Measurements from ENCODE around the gene WNK2. TPM values are rescaled to one million over a fixed set of nuclear protein-coding genes. Genes with fewer than 3 reads are reported as not detected.

Gene WNK2
- total RNA-seq, 1 donor from 2014 or later = 6.2 TPM

DNA sequence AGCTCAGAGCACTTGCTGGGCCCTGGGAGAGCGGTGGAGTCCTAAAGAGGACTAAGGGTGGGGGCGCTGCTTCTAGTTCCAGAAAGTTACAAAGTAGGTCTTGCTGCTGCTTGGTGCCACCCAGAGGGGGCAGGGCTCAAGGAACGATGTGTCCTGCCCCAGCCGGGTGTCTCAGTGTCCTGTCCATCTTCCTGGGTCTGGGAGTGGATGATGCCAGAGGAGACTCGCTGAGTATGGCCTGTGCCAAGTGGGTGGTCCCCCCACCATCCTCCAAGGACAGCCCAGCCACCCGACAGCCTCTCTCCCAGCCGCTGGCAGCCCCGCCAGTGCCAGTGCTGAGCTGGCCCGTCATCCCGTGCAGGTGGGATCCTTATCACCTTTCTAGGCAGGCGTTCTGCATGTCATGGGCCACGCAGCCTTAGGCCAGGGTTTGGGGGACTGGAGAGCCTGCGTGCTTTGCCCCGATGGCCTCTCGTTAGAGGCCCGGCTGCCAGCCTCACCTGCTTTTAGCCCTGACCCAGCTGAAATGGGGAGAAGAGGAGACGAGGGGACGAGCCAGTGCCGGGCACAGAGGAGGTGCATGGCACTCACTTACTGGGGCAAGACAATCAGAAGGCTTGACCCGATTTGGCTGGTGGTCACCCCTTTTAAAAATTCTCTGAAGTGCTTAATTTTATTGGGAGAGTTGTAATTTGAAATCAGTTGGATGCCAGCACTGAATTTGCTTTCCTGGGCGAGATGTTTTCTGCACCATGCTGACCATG, 5.6 kb downstream of the WNK2 start:
- H3K27me3 Mint-ChIP-seq (ENCODE audit: insufficient read depth, low read depth) = peaks cover 2% of the 10 kb centered on the region

DNA sequence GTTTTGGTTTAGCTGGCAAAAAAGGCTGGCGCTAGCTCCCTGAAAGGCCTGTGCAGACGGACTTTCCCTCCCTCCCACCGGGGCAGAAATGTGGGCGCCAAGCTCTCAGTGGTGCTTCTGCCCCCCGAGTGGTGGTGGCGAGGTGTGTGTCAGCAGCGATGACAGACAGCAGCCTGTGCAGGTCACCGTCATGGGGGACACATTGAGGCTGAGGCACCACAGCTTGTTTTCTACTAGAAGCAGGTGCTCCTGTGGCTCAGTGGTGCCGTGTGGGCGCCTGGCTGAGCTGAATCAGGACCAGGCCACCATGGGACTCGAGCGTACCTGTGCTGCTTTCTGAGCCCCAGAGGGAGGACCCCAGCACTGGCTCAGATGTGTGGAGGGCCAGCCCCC, 6.2 kb downstream of the WNK2 start:
- Histone ChIP-seq H3K27me3 (peaks cover 11% of the 10 kb centered on the region), H3K4me2 (no peak overlapping the region), H3K27ac (no peak overlapping the region), H4K20me1 (ENCODE audit: low read depth) (peaks cover 48% of the 10 kb centered on the region), H3K4me1 (peaks cover 16% of the 10 kb centered on the region), H3K79me2 (ENCODE audit: low read depth) (no peaks in the 10 kb centered on the region), H3K4me3 (no peak overlapping the region), H3K9me3 (ENCODE audit: low read depth) (no peaks in the 10 kb centered on the region), H3K9ac (no peak overlapping the region), H3K36me3 (no peaks in the 10 kb centered on the region), H2AFZ (replicated peaks) (no peak overlapping the region), H3F3A (ENCODE audit: low read depth) (no peaks in the 10 kb centered on the region)
- no peak for DNase-seq (ENCODE audit: low spot score)
- Mint-ChIP-seq H3K4me1 (peaks cover 61% of the 10 kb centered on the region), H3K27me3 (ENCODE audit: insufficient read depth, low read depth) (peaks cover 2% of the 10 kb centered on the region), H3K27ac (no peak overlapping the region), H3K9me3 (no peaks in the 10 kb centered on the region), H3K4me3 (no peak overlapping the region), H3K36me3 (peaks cover 23% of the 10 kb centered on the region)
- TF ChIP-seq EZH2 (IDR thresholded peaks at IDR 0.05) (no peak), EZH2phosphoT487 (IDR thresholded peaks at IDR 0.05) (no peak)
- TF ChIP-seq, protein P1, sequence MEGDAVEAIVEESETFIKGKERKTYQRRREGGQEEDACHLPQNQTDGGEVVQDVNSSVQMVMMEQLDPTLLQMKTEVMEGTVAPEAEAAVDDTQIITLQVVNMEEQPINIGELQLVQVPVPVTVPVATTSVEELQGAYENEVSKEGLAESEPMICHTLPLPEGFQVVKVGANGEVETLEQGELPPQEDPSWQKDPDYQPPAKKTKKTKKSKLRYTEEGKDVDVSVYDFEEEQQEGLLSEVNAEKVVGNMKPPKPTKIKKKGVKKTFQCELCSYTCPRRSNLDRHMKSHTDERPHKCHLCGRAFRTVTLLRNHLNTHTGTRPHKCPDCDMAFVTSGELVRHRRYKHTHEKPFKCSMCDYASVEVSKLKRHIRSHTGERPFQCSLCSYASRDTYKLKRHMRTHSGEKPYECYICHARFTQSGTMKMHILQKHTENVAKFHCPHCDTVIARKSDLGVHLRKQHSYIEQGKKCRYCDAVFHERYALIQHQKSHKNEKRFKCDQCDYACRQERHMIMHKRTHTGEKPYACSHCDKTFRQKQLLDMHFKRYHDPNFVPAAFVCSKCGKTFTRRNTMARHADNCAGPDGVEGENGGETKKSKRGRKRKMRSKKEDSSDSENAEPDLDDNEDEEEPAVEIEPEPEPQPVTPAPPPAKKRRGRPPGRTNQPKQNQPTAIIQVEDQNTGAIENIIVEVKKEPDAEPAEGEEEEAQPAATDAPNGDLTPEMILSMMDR (IDR thresholded peaks at IDR 0.05) = no peak

More for the DNA sequence above, 5.6 kb downstream of the WNK2 start:
- no peak overlapping the region for H3K27ac ChIP-seq
- no peak for TF ChIP-seq EZH2 (IDR thresholded peaks at IDR 0.05)
- TF ChIP-seq EZH2phosphoT487 (IDR thresholded peaks at IDR 0.05) = no peak
- TF ChIP-seq, protein P1 (IDR thresholded peaks at IDR 0.05) = no peak
- no peak overlapping the region for H2AFZ ChIP-seq (replicated peaks)
- peaks cover 20% of the 10 kb centered on the region for H3K36me3 Mint-ChIP-seq
- H3K4me3 ChIP-seq = no peak overlapping the region
- no peak overlapping the region for H3K4me2 ChIP-seq
- H4K20me1 ChIP-seq (ENCODE audit: low read depth) = peaks cover 48% of the 10 kb centered on the region
- peaks cover 17% of the 10 kb centered on the region for H3K27me3 ChIP-seq
- no peaks in the 10 kb centered on the region for H3F3A ChIP-seq (ENCODE audit: low read depth)
- peaks cover 16% of the 10 kb centered on the region for H3K4me1 ChIP-seq
- H3K27ac Mint-ChIP-seq = peak overlapping the region; percentile 76
- no peaks in the 10 kb centered on the region for H3K9me3 Mint-ChIP-seq
- DNase-seq (ENCODE audit: low spot score) = no peak
- no peaks in the 10 kb centered on the region for H3K9me3 ChIP-seq (ENCODE audit: low read depth)
- H3K4me3 Mint-ChIP-seq = no peak overlapping the region
- no peaks in the 10 kb centered on the region for H3K79me2 ChIP-seq (ENCODE audit: low read depth)
- peaks cover 57% of the 10 kb centered on the region for H3K4me1 Mint-ChIP-seq
- H3K36me3 ChIP-seq = no peaks in the 10 kb centered on the region
- no peak overlapping the region for H3K9ac ChIP-seq

DNA sequence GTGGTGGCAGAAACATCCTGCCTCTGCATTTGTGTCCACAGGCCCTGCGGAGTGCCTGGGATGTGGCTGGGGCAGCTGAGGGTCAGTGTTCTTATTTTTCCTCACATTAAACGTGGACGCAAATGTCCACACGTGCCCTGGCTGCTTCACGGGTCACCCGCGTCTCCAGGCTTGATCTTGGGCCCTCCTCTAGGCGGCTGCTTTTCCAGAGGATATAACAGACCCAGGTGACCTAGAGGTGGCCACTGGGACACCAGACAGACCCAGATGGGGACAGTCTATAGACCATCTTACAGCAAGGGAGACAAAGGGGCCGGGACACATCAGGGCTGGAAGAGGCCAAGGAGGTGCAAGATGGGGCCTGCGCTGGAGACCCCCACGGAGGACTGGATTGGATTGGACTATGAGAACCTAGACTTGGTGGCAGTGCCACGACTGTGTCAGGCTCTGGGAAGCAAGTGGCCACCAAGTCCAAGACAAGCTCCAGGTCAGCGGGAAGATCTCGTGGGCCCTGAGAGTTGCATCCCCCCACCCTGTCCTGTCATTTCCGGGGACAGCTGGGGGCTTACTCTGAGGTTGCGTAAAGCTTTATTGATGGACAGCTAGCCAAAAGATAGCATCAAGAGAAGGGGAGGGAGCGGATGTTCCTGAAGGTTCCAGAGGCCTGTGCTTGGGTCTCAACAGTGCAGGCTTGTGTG, 6.9 kb downstream of the WNK2 start:
- Histone ChIP-seq H3K27ac (no peak overlapping the region), H2AFZ (replicated peaks) (no peak overlapping the region), H3K36me3 (no peaks in the 10 kb centered on the region), H3K4me3 (no peak overlapping the region), H3K4me1 (peaks cover 13% of the 10 kb centered on the region), H4K20me1 (ENCODE audit: low read depth) (peaks cover 41% of the 10 kb centered on the region), H3K27me3 (peaks cover 4% of the 10 kb centered on the region), H3K9me3 (ENCODE audit: low read depth) (no peaks in the 10 kb centered on the region), H3F3A (ENCODE audit: low read depth) (no peaks in the 10 kb centered on the region), H3K4me2 (no peak overlapping the region), H3K79me2 (ENCODE audit: low read depth) (no peaks in the 10 kb centered on the region), H3K9ac (no peak overlapping the region)
- Mint-ChIP-seq H3K9me3 (no peaks in the 10 kb centered on the region), H3K4me3 (no peak overlapping the region), H3K36me3 (peaks cover 25% of the 10 kb centered on the region), H3K27me3 (ENCODE audit: insufficient read depth, low read depth) (peaks cover 2% of the 10 kb centered on the region), H3K27ac (no peak overlapping the region), H3K4me1 (peaks cover 59% of the 10 kb centered on the region)
- no peak for DNase-seq (ENCODE audit: low spot score)
- TF ChIP-seq EZH2 (IDR thresholded peaks at IDR 0.05) (no peak), EZH2phosphoT487 (IDR thresholded peaks at IDR 0.05) (no peak)
- TF ChIP-seq, protein P1 (IDR thresholded peaks at IDR 0.05) = no peak

Data from neural progenitor cell (in vitro differentiated cells).